ENCODE data around the gene GSG1. TPM values are rescaled to one million over a fixed set of nuclear protein-coding genes. Genes with fewer than 3 reads are reported as not detected.

GSG1 gene
- total RNA-seq, 1 donor from 2014 or later = not detected

- DNase-seq = no peak
- Mint-ChIP-seq H3K27ac (ENCODE audit: unreplicated experiment) (peak overlapping the region; percentile 81), H3K36me3 (ENCODE audit: unreplicated experiment) (peaks cover 6% of the 10 kb centered on the region), H3K4me3 (ENCODE audit: unreplicated experiment) (no peak overlapping the region), H3K9me3 (ENCODE audit: unreplicated experiment) (no peaks in the 10 kb centered on the region), H3K27me3 (ENCODE audit: unreplicated experiment) (peaks cover 6% of the 10 kb centered on the region), H3K4me1 (ENCODE audit: low read depth, unreplicated experiment) (peaks cover 19% of the 10 kb centered on the region)
- TF ChIP-seq CTCF (IDR thresholded peaks at IDR 0.05; ENCODE audit: partially characterized antibody, unreplicated experiment) = no peak
Observed at GRCh38 chr12:13071305-13072280, 31.9 kb downstream of the GSG1 start.

- Mint-ChIP-seq H3K4me3 (ENCODE audit: unreplicated experiment) (peak overlapping the region; percentile 16), H3K36me3 (ENCODE audit: unreplicated experiment) (peaks cover 5% of the 10 kb centered on the region), H3K27me3 (ENCODE audit: unreplicated experiment) (peaks cover 5% of the 10 kb centered on the region), H3K9me3 (ENCODE audit: unreplicated experiment) (no peaks in the 10 kb centered on the region), H3K27ac (ENCODE audit: unreplicated experiment) (peak overlapping the region; percentile 83), H3K4me1 (ENCODE audit: low read depth, unreplicated experiment) (peaks cover 19% of the 10 kb centered on the region)
- peak; percentile 70 for DNase-seq
- no peak for TF ChIP-seq CTCF (IDR thresholded peaks at IDR 0.05; ENCODE audit: partially characterized antibody, unreplicated experiment)
Observed at GRCh38 chr12:13069380-13069779, 34.1 kb downstream of the GSG1 start.

GRCh38 chr12:13067322-13067721 lies 36.1 kb downstream of the GSG1 start:
- H3K27ac Mint-ChIP-seq (ENCODE audit: unreplicated experiment) = no peak overlapping the region

GRCh38 chr12:13066459-13066858 lies 37.0 kb downstream of the GSG1 start:
- no peak for DNase-seq
- peaks cover 23% of the 10 kb centered on the region for H3K4me1 Mint-ChIP-seq (ENCODE audit: low read depth, unreplicated experiment)
- no peak overlapping the region for H3K27ac Mint-ChIP-seq (ENCODE audit: unreplicated experiment)
- no peak overlapping the region for H3K4me3 Mint-ChIP-seq (ENCODE audit: unreplicated experiment)
- TF ChIP-seq CTCF (IDR thresholded peaks at IDR 0.05; ENCODE audit: partially characterized antibody, unreplicated experiment) = no peak
- H3K9me3 Mint-ChIP-seq (ENCODE audit: unreplicated experiment) = no peaks in the 10 kb centered on the region
- no peaks in the 10 kb centered on the region for H3K36me3 Mint-ChIP-seq (ENCODE audit: unreplicated experiment)
- H3K27me3 Mint-ChIP-seq (ENCODE audit: unreplicated experiment) = no peaks in the 10 kb centered on the region

More at GRCh38 chr12:13067322-13067721, 36.1 kb downstream of the GSG1 start:
- no peak for TF ChIP-seq CTCF (IDR thresholded peaks at IDR 0.05; ENCODE audit: partially characterized antibody, unreplicated experiment)
- DNase-seq = no peak
- no peak overlapping the region for H3K4me3 Mint-ChIP-seq (ENCODE audit: unreplicated experiment)
- H3K27me3 Mint-ChIP-seq (ENCODE audit: unreplicated experiment) = peaks cover 4% of the 10 kb centered on the region
- no peaks in the 10 kb centered on the region for H3K36me3 Mint-ChIP-seq (ENCODE audit: unreplicated experiment)
- peaks cover 19% of the 10 kb centered on the region for H3K4me1 Mint-ChIP-seq (ENCODE audit: low read depth, unreplicated experiment)
- no peaks in the 10 kb centered on the region for H3K9me3 Mint-ChIP-seq (ENCODE audit: unreplicated experiment)

GRCh38 chr12:13066014-13066413 lies 37.5 kb downstream of the GSG1 start:
- no peak overlapping the region for H3K4me3 Mint-ChIP-seq (ENCODE audit: unreplicated experiment)
- no peaks in the 10 kb centered on the region for H3K9me3 Mint-ChIP-seq (ENCODE audit: unreplicated experiment)
- TF ChIP-seq CTCF (IDR thresholded peaks at IDR 0.05; ENCODE audit: partially characterized antibody, unreplicated experiment) = no peak
- DNase-seq = no peak
- no peaks in the 10 kb centered on the region for H3K36me3 Mint-ChIP-seq (ENCODE audit: unreplicated experiment)
- no peaks in the 10 kb centered on the region for H3K27me3 Mint-ChIP-seq (ENCODE audit: unreplicated experiment)
- H3K4me1 Mint-ChIP-seq (ENCODE audit: low read depth, unreplicated experiment) = peaks cover 23% of the 10 kb centered on the region
- H3K27ac Mint-ChIP-seq (ENCODE audit: unreplicated experiment) = no peak overlapping the region
